Dendritic cell treated with granulocyte-macrophage colony-stimulating factor and Interleukin-4, amounts not matched to agents 40 ng/mL and 50 ng/mL, for 4 days (primary cell): ENCODE measurements around the gene RASGRP3.
"Not testable (repeated sequence)": the region's sequence is repeated elsewhere in the genome, so short reads cannot be mapped to it uniquely, and the experiment has no call there.

Experiments used
- H3K27ac Mint-ChIP-seq: one replicate; pipeline ENCODE4 v1.8.0; 2022; ENCODE audit warnings: mild to moderate bottlenecking, mixed read lengths
- H3K27me3 Mint-ChIP-seq: one replicate; pipeline ENCODE4 v1.8.0; 2022; ENCODE audit warnings: mild to moderate bottlenecking, mixed read lengths
- H3K36me3 Mint-ChIP-seq: one replicate; pipeline ENCODE4 v1.8.0; 2022; ENCODE audit warnings: low read depth, mixed read lengths
- H3K4me1 Mint-ChIP-seq: one replicate; pipeline ENCODE4 v1.8.0; 2022; ENCODE audit warnings: low read depth, mixed read lengths
- H3K4me3 Mint-ChIP-seq: one replicate; pipeline ENCODE4 v1.8.0; 2022; ENCODE audit warnings: mild to moderate bottlenecking, moderate library complexity, mixed read lengths
- H3K9me3 Mint-ChIP-seq: one replicate; pipeline ENCODE4 v1.8.0; 2022; ENCODE audit warnings: mixed read lengths
- intact Hi-C: fragments of 100-400 bp; cut with micrococcal nuclease; formaldehyde crosslinking; loops from one replicate; pipeline ENCODE4 v1.15.0; 2022

The RASGRP3 gene

DNA sequence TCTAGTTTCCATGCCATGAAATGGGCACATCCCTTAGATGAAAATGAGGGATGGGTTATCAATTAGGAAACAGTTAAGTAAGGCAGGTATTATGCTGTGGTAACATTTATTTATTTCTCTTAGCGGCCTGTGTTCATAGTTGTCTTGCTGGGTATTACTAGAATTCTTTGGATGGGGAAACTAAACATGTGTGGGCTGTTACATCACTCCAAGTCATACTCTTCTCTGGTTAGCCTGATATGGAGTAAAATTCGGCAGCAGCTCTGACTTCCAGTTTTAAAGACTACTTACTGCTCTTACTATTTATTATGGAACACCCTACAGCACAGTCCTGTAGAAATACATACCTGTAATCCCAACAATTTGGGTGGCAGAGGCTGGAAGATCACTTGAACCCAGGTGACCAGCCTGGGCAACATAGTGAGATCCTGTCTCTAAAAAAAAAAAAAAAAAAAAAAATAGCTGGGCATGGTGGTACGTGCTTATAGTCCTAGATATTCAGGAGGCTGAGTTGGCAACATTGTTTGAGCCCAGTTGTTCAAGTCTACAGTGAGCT, 33.1 kb upstream of the RASGRP3 start:
- intact Hi-C loops, result no loop called here
- peaks cover 10% of the 10 kb centered on the region for H3K4me1 Mint-ChIP-seq

DNA sequence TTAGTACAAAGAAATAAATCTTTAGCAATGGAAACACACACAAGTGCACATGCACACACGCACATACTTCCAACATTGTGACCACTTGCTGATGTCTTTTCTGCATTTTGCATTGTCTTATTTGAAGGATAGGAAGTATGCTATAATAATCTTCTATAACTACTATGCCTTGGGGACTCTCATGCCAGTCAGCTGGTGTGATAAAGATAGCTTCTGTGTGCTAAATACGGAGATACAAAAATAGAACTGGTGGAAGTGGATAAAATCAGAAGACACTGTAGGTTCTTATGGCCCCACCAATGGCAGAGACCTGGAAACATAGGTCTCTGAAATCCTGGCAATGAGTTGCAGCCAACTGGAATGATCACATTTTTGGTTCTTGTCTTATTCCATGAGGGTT, 31.5 kb upstream of the RASGRP3 start:
- Mint-ChIP-seq H3K27ac (no peak overlapping the region), H3K36me3 (no peaks in the 10 kb centered on the region), H3K4me3 (no peak overlapping the region), H3K27me3 (no peaks in the 10 kb centered on the region), H3K9me3 (no peaks in the 10 kb centered on the region), H3K4me1 (peaks cover 10% of the 10 kb centered on the region)
- intact Hi-C loops, result no loop called here

More for the DNA sequence above, 33.1 kb upstream of the RASGRP3 start:
- Mint-ChIP-seq H3K27me3 (no peaks in the 10 kb centered on the region), H3K4me3 (no peak overlapping the region), H3K36me3 (no peaks in the 10 kb centered on the region), H3K27ac (no peak overlapping the region), H3K9me3 (no peaks in the 10 kb centered on the region)

DNA sequence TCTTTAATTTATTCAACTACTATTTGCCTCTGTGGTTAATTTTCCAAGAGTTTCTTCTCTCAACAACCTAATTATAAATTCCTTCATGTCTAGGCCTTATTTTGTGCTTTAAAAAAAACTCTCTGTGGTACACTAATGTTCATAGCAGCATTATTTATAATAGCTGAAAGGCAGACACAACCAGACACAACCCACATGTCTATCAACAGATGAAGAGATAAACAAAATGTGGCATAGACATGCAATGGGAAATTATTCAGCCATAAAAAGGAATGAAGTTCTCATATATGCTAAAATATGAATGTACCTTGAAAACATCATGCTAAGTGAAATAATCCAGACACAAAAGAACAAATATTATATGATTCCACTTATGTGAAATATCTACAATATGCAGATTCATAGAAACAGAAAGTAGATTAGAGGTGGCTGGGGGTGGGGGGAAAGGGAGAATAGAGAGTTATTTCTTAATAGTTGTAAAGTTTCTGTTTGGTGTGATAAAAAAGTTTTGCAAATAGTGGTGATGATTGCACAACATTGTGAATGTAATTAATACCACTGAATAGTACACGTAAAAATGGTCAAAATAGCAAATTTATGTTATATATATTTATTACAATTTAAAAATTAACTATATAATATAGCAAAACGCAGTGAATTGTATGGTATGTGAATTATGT, 28.1 kb upstream of the RASGRP3 start:
- Mint-ChIP-seq H3K27ac (no peak overlapping the region), H3K9me3 (peaks cover 21% of the 10 kb centered on the region), H3K27me3 (no peaks in the 10 kb centered on the region), H3K4me3 (no peak overlapping the region), H3K4me1 (peaks cover 10% of the 10 kb centered on the region), H3K36me3 (no peaks in the 10 kb centered on the region)
- intact Hi-C loops, result no loop called here

DNA sequence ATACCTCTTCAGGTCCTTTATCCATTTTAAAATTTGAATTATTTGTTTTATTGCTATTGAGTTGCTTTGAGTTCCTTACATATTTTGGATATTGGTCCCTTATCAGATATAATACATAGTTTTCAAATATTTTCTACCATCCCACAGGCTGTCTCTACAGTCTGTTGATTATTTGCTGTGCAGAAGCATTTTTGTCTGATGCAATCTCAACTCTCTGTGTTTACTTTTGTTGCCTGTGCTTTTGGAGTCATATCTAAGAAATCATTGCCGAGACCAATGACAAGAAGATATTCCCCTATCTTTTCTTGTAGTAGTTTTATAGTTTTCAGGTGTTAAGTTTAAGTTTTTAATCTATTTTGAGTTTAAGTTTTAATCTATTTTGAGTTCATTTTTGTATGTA, 25.2 kb upstream of the RASGRP3 start:
- Mint-ChIP-seq H3K36me3 (no peaks in the 10 kb centered on the region), H3K9me3 (peaks cover 21% of the 10 kb centered on the region), H3K4me1 (peaks cover 10% of the 10 kb centered on the region)

DNA sequence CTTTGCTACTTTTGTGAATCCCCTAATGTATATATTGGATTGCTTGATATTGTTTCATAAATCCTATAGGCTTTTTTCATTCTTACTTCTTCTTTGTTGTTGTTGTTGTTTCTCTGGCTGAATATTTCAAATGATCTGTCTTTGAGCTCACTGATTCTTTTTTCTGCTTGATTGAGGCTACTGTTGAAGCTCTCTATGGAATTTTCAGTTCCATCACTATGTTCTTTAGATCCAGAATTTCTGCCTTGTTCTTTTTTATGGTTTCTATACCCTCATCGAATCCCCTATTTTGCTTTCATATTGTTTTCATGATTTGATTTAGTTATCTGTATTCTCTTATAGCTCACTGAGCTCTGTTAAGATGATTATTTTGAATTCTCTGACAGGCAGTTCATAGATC, 24.6 kb upstream of the RASGRP3 start:
- Mint-ChIP-seq H3K4me3 (no peak overlapping the region), H3K27me3 (no peaks in the 10 kb centered on the region), H3K9me3 (peaks cover 21% of the 10 kb centered on the region), H3K36me3 (no peaks in the 10 kb centered on the region), H3K27ac (no peak overlapping the region), H3K4me1 (peaks cover 10% of the 10 kb centered on the region)
- intact Hi-C loops, result no loop called here

More for the DNA sequence above, 25.2 kb upstream of the RASGRP3 start:
- no peaks in the 10 kb centered on the region for H3K27me3 Mint-ChIP-seq
- intact Hi-C loops, result no loop called here
- H3K27ac Mint-ChIP-seq, result no peak overlapping the region
- no peak overlapping the region for H3K4me3 Mint-ChIP-seq

DNA sequence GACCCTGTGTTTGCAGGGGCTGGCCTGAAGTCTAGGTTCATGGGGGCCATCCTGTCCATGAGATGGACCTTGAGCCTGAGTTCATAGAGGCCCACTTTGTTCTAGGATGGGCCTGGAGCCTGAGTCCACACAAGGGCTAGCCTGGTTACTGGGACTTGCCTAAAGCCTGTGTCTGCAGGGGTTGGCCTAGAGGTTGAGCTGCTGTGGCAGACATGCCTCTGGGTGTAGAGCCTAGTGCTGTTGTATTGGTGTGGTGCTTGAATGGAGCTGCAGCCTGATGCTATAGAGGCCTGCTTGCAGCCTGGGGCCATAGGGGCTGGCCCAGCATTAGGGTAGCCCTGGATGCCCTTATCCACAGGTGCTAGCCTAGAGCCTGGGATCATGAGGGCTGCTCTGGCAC, 23.9 kb upstream of the RASGRP3 start:
- Mint-ChIP-seq H3K4me1 (peaks cover 9% of the 10 kb centered on the region), H3K27me3 (no peaks in the 10 kb centered on the region), H3K36me3 (no peaks in the 10 kb centered on the region), H3K27ac (no peak overlapping the region), H3K4me3 (no peak overlapping the region), H3K9me3 (peaks cover 21% of the 10 kb centered on the region)
- intact Hi-C loops, result no loop called here

DNA sequence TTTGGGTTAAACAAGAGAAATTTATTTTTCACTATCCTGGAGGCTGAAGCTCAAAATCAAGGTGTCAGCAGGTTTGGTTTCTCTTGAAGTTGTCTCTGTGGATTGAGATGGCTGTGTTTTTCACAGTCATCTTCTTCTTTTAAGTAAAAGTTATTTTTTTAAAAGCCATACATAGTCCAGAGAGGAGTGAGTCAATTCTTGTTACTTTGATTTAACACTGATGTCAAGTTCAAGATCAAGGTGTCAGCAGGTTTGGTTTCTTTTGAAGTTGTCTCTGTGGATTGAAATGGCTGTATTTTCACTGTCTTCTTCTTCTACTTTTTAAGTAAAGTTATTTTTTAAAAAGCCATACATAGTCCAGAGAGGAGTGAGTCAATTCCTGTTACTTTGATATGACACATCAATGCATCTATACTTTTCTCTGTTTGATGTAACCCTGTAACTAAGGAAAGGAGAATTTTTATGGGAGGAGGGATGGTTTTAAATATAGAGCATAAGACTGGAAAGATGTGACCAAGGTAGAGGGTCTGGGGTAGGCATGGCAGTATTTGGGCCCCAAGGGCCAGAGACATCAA, 22.5 kb upstream of the RASGRP3 start:
- peaks cover 21% of the 10 kb centered on the region for H3K9me3 Mint-ChIP-seq
- intact Hi-C loops, result no loop called here
- H3K27me3 Mint-ChIP-seq, result no peaks in the 10 kb centered on the region

DNA sequence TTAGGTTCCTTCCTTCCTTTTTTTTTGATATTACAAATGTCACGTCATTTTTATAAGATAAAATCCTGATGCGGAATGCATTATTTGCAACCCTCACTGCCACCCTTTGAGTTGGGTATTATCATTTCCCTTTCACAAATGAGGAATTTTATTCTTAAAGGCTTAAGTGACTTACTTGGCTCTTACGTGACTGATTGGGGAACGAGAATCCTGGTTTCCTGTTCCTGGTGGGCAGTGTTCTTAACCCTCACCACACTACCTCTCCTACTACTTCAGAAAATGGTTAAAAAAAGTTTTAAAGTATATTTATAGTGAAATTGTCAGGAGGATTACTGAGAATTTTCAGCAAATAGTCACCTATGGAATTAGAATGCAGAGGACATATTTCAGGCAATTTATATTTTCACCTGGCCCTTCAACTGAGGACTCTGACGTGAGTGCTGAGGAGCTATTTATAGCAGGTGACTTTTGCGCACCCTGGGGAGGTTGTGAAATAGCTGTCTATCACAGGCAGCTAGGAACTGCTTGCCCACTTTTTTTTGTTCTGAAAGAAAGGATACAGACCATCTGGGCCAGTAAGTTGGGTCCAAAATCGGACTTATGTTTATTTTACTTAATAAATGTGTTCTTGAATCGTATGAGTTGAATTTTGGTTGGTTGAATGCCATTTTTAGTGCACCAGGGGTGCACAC, 18.7 kb upstream of the RASGRP3 start:
- H3K4me1 Mint-ChIP-seq, result no peaks in the 10 kb centered on the region
- H3K27me3 Mint-ChIP-seq, result no peaks in the 10 kb centered on the region
- intact Hi-C loops, result no loop called here

More for the DNA sequence above, 22.5 kb upstream of the RASGRP3 start:
- H3K36me3 Mint-ChIP-seq, result no peaks in the 10 kb centered on the region
- H3K4me3 Mint-ChIP-seq, result no peak overlapping the region
- no peaks in the 10 kb centered on the region for H3K4me1 Mint-ChIP-seq
- H3K27ac Mint-ChIP-seq, result no peak overlapping the region

DNA sequence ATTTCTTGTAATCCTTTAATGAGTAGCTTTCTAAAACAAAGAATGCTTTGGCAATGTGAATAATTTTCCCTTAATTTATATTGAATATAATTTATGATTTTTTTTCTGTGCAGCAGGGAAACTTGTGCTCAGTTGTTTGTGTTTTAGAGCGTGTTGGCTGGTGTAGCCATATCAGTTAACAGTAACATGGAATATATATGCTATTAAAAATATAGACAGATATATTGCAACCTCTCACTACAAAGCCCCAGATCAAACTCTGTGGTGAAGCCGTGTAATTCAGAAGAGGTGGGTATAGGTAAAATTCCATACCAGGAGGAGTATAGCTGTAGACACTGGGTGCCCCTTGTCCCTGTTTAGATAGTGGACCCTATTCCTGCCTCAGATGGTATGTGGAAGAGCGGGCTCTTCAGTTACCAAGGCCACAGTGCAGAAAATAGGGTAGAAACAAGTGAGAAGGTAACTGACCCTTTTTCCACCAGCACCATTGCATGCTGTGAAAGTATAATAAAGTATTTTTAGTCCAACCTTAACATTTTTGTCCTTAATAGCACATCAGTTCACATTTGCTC, 18.1 kb upstream of the RASGRP3 start:
- intact Hi-C loops, result no loop called here
- H3K27me3 Mint-ChIP-seq, result no peaks in the 10 kb centered on the region
- no peaks in the 10 kb centered on the region for H3K36me3 Mint-ChIP-seq
- H3K4me1 Mint-ChIP-seq, result no peaks in the 10 kb centered on the region
- H3K9me3 Mint-ChIP-seq, result peaks cover under 1% of the 10 kb centered on the region
- no peak overlapping the region for H3K27ac Mint-ChIP-seq
- H3K4me3 Mint-ChIP-seq, result no peak overlapping the region

More for the DNA sequence above, 18.7 kb upstream of the RASGRP3 start:
- Mint-ChIP-seq H3K36me3 (no peaks in the 10 kb centered on the region), H3K27ac (no peak overlapping the region), H3K9me3 (peaks cover 7% of the 10 kb centered on the region), H3K4me3 (no peak overlapping the region)

DNA sequence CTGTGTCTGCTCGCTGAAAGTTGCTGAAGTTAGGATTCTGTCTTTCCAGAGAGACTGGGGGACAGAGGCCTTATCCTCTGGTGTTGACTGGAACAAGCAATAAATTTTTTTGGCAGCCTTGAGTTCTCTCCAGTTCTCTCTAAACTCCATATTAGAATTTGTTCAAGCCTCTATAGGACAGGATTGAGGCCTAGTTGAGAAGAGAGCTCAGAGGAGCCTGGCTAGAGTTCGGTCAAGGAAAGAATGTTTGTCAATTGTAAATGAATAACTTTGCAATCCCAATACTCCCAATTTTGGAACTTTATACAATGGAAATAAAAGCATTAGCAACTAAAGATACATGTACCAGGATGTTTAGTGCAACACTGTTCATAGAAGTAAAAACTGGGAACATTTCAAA, 16.7 kb upstream of the RASGRP3 start:
- H3K27me3 Mint-ChIP-seq, result no peaks in the 10 kb centered on the region
- H3K4me3 Mint-ChIP-seq, result no peak overlapping the region
- H3K27ac Mint-ChIP-seq, result no peak overlapping the region
- no peaks in the 10 kb centered on the region for H3K4me1 Mint-ChIP-seq
- H3K36me3 Mint-ChIP-seq, result no peaks in the 10 kb centered on the region
- intact Hi-C loops, result no loop called here
- no peaks in the 10 kb centered on the region for H3K9me3 Mint-ChIP-seq

DNA sequence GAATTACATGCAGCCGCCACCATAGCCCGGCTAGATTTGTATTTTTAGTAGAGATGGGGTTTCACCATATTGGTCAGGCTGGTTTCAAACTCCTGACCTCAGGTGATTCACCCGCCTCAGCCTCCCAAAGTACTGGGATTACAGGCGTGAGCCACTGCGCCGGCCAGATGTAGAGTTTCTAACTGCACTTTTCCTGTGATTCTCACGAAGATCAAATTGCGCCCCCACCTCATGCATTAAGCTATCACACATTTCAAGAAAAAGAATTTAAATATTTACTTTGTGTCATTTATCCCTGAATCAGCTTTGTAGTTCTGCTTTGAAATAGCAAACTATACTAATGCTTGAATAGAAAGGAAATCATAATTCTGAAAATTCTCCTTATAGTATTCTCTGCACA, 13.9 kb upstream of the RASGRP3 start:
- intact Hi-C loops, H3K4me1 Mint-ChIP-seq, H3K36me3 Mint-ChIP-seq, H3K27me3 Mint-ChIP-seq, H3K4me3 Mint-ChIP-seq, H3K27ac Mint-ChIP-seq, H3K9me3 Mint-ChIP-seq: not testable (repeated sequence)

DNA sequence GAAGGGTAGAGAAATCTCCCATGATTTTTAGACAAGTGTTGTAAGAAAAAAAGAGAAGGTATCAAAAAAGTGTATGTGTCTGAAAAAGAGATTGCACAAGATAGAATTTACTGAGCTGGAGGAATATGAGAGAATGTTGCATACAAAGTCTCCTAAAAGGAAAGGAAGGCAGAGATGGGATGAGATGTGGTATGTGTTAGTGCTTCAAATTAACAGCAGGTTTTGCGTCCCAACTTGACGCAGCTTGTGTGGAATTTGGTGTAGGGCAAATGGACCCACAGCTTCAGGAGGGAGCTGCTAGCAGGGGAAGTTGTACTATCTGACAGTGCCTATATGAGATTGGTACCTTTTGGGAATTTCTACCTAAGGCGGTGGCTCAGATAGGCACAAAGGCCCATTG, 9.0 kb upstream of the RASGRP3 start:
- H3K4me3 Mint-ChIP-seq, result no peak overlapping the region
- no peak overlapping the region for H3K27ac Mint-ChIP-seq

DNA sequence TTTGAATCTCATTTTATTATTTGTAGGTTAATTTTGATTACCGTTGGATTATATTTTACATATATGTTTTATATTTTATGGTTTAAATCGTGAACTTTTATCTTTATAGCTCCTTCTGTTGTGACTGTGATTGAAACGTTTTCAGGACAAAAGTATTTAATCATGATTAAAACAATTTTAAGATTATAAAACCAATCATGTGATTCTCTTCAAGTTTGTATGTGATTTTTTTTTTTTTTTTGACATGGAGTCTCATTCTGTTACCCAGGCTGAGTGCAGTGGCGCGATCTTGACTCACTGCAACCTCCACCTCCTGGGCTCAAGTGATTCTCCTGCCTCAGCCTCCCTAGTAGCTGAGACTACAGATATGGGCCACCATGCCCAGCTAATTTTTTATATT, 7.2 kb upstream of the RASGRP3 start:
- Mint-ChIP-seq H3K4me1 (no peaks in the 10 kb centered on the region), H3K36me3 (no peaks in the 10 kb centered on the region), H3K27me3 (no peaks in the 10 kb centered on the region), H3K4me3 (no peak overlapping the region), H3K27ac (no peak overlapping the region), H3K9me3 (no peaks in the 10 kb centered on the region)
- intact Hi-C loops, result no loop called here

More for the DNA sequence above, 9.0 kb upstream of the RASGRP3 start:
- intact Hi-C loops, result no loop called here
- H3K27me3 Mint-ChIP-seq, result no peaks in the 10 kb centered on the region
- no peaks in the 10 kb centered on the region for H3K36me3 Mint-ChIP-seq
- no peaks in the 10 kb centered on the region for H3K9me3 Mint-ChIP-seq
- H3K4me1 Mint-ChIP-seq, result no peaks in the 10 kb centered on the region
